Uterus (tissue), 4 donors: Measurements from ENCODE around the gene GTF2F1. TPM values are rescaled to one million over a fixed set of nuclear protein-coding genes. Genes with fewer than 3 reads are reported as not detected.

Experiments used
- DNase-seq, 2 donors: peaks; one replicate each; pipeline ENCODE4 v3.0.0-alpha.2; 2019 to 2020
- H3K27ac ChIP-seq, 2 donors: fragments of 200-600 bp; sonication (generic); 1 replicate in 1 of 2; 2 replicates in 1 of 2; pipeline ENCODE4 v1.5.1; 2016 to 2018
- H3K27me3 ChIP-seq, 2 donors: fragments of 200-600 bp; sonication (generic); one replicate each; pipeline ENCODE4 v1.5.1; 2018 to 2019; ENCODE audit warnings: control low read depth in 1 of 2
- H3K36me3 ChIP-seq, 2 donors: fragments of 200-600 bp; sonication (generic); one replicate each; pipeline ENCODE4 v1.5.1; 2019; ENCODE audit warnings: control low read depth in 1 of 2
- H3K4me1 ChIP-seq, 2 donors: fragments of 200-600 bp; sonication (generic); one replicate each; pipeline ENCODE4 v1.5.1; 2018 to 2019; ENCODE audit warnings: control low read depth in 1 of 2
- H3K4me3 ChIP-seq, 2 donors: fragments of 200-600 bp; sonication (generic); 1 replicate in 1 of 2; 2 replicates in 1 of 2; pipeline ENCODE4 v1.5.1; 2018 to 2019; ENCODE audit warnings: mild to moderate bottlenecking in 1 of 2
- H3K9me3 ChIP-seq, 2 donors: fragments of 200-600 bp; sonication (generic); one replicate each; pipeline ENCODE4 v1.5.1; 2019; ENCODE audit warnings: control low read depth in 1 of 2
- CTCF ChIP-seq, 4 experiments: fragments of 200-600 bp in 2 of 4; fragments of 450-650 bp in 2 of 4; sonication (generic) in 2 of 4; IDR thresholded peaks; one replicate each; pipeline ENCODE4 v1.5.1; 2016 to 2019; ENCODE audit warnings: antibody characterized with exemption in 4 of 4, mild to moderate bottlenecking in 2 of 4, moderate library complexity in 1 of 4
- POLR2A ChIP-seq, 2 donors: fragments of 450-650 bp; IDR thresholded peaks; one replicate each; pipeline ENCODE4 v1.6.1; 2016; ENCODE audit warnings: antibody characterized with exemption in 2 of 2, mild to moderate bottlenecking in 1 of 2, moderate library complexity in 1 of 2
- intact Hi-C: fragments of 100-400 bp; cut with DNase I; formaldehyde crosslinking; loops from one replicate; pipeline ENCODE4 v1.15.1; 2023; ENCODE audit warnings: low total_unique reads
- total RNA-seq, 4 donors: library from RNA; depleted of rRNA in 3 of 4; stranded (reverse); fragments of >200 nt in 3 of 4; gene quantifications; one replicate each; pipeline versions ENCODE4 v1.1.0 to v1.2.4, GENCODE V29; 2014 to 2023
- donor health status: DM: yes; HTN: yes; CAD: no.

Gene GTF2F1
- total RNA-seq, 4 donors from 2014 or later: 38.2 to 82.2 (median 61.8) TPM

DNA sequence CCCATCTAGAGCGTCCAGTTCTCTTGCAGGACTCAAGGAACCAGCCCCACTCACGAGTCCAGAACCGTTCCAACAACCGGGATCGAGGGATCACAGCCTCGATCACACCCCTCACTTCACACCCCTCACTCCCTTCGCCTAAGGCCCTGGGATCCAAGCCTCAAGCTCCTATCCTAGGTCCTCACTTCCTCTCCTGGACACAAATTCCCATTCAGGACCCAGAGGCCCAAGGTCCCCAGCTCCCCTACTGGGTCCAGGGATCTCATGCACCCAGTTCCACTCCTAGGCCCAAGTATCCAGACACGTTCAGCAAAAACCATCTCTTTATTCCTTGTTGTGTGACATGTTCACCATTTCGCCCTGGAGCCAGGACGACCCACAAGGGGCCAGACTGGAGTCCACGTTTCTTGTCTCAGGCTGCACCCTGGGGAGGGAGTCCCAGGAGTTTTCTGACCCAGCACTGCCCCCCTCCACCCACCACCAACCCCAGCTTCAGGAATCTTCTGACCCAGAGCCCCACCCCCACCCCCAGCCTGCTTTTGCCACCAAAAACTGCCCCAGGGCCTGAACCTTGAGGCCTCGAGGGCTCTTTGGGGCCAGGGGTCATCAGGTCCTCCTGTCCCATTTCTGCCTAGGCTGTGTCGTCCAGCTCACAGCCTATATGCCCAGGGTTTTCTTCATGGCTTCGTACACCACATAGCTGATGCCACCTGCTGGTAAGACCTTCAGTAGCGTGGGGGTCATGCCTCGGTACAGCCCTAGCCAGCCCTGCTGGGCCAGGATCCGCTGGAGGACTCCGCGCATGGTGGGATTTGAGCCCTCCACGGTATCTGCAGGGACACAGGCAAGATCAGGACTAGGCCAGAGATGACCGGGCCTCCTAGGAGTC lies 33.0 kb upstream of the GTF2F1 start:
- no peak for TF ChIP-seq POLR2A (IDR thresholded peaks at IDR 0.05)
- peak in 1 of 4 experiments; percentile 4 for TF ChIP-seq CTCF (IDR thresholded peaks at IDR 0.05)
- H3K27ac ChIP-seq: peak overlapping the region; percentile 82 to 90
- peak; percentile 23 to 25 for DNase-seq
- peak overlapping the region in 1 of 2 donors; percentile 5 for H3K4me3 ChIP-seq
- no peaks in the 10 kb centered on the region for H3K27me3 ChIP-seq
- H3K9me3 ChIP-seq: no peaks in the 10 kb centered on the region
- intact Hi-C loops: no loop called here
- no peaks in the 10 kb centered on the region for H3K36me3 ChIP-seq
- H3K4me1 ChIP-seq: peaks cover 0 to 8% of the 10 kb centered on the region in 2 donors

GRCh38 chr19:6424939-6425731 lies 32.2 kb upstream of the GTF2F1 start:
- H3K27me3 ChIP-seq: no peaks in the 10 kb centered on the region
- no peaks in the 10 kb centered on the region for H3K9me3 ChIP-seq
- TF ChIP-seq CTCF (IDR thresholded peaks at IDR 0.05): peak in 1 of 4 experiments; percentile 28
- TF ChIP-seq POLR2A (IDR thresholded peaks at IDR 0.05): peak in 1 of 2 donors; percentile 22
- intact Hi-C loops: no loop called here
- no peaks in the 10 kb centered on the region for H3K36me3 ChIP-seq
- H3K4me3 ChIP-seq: peak overlapping the region in 1 of 2 donors; percentile 5
- H3K4me1 ChIP-seq: peaks cover 0 to 8% of the 10 kb centered on the region in 2 donors
- DNase-seq: peak; percentile 100
- H3K27ac ChIP-seq: peak overlapping the region; percentile 82 to 90

- H3K4me3 ChIP-seq: peak within 1 kb of the TSS; percentile 85 to 89
- H3K36me3 ChIP-seq: no peaks in the 10 kb centered on the region
- TF ChIP-seq CTCF (IDR thresholded peaks at IDR 0.05) (no peak), POLR2A (IDR thresholded peaks at IDR 0.05) (peak; percentile 77 to 91)
- peak; percentile 22 to 47 for DNase-seq
- H3K27ac ChIP-seq: peak within 1 kb of the TSS; percentile 82 to 90
- H3K9me3 ChIP-seq: no peaks in the 10 kb centered on the region
- no peaks in the 10 kb centered on the region for H3K27me3 ChIP-seq
- intact Hi-C loops: no loop called here
- peaks cover 0 to 8% of the 10 kb centered on the region in 2 donors for H3K4me1 ChIP-seq
These were observed 31.4 kb upstream of the GTF2F1 start, which contains the start of gene KHSRP for GRCh38 chr19:6424195-6424938. Gene KHSRP (minus strand): TSS chr19:6424811. CDS start chr19:6424701, 110 bp downstream.

- Histone ChIP-seq H3K27ac (peak overlapping the region; percentile 78 to 87), H3K4me1 (peaks cover 0 to 8% of the 10 kb centered on the region in 2 donors), H3K27me3 (no peaks in the 10 kb centered on the region), H3K4me3 (peak overlapping the region; percentile 85 to 89), H3K36me3 (no peaks in the 10 kb centered on the region), H3K9me3 (no peaks in the 10 kb centered on the region)
- TF ChIP-seq POLR2A (IDR thresholded peaks at IDR 0.05) (no peak), CTCF (IDR thresholded peaks at IDR 0.05) (no peak)
- intact Hi-C loops: no loop called here
- DNase-seq: peak; percentile 21 to 34
These were observed 30.7 kb upstream of the GTF2F1 start for GRCh38 chr19:6423499-6424194.
